Ovary (tissue), 9 donors: ENCODE data around the gene DLL1. TPM values are rescaled to one million over a fixed set of nuclear protein-coding genes. Genes with fewer than 3 reads are reported as not detected.

Source experiments
- DNase-seq, 5 donors: peaks; one replicate each; pipeline ENCODE4 v3.0.0-alpha.2; 2019 to 2020
- H3K27ac ChIP-seq, 2 donors: fragments of 200-600 bp; one replicate each; pipeline versions ENCODE4 v1.5.1 to v1.8.0; 2019 to 2022
- H3K27me3 ChIP-seq: fragments of 200-600 bp; one replicate; pipeline ENCODE4 v1.8.0; 2022
- H3K36me3 ChIP-seq: fragments of 200-600 bp; sonication (generic); one replicate; pipeline ENCODE4 v1.5.1; 2019
- H3K4me1 ChIP-seq: one replicate; pipeline ENCODE4 v1.8.1; 2013; ENCODE audit warnings: mild to moderate bottlenecking, moderate library complexity; ENCODE audit not compliant: insufficient read depth
- H3K4me3 ChIP-seq: fragments of 200-600 bp; sonication (generic); one replicate; pipeline ENCODE4 v1.5.1; 2017
- H3K9me3 ChIP-seq, 2 donors: fragments of 200-600 bp in 1 of 2; sonication (generic) in 1 of 2; one replicate each; pipeline versions ENCODE4 v1.5.1 to v1.8.1; 2013 to 2019; ENCODE audit warnings: mild to moderate bottlenecking in 1 of 2, moderate library complexity in 1 of 2
- EP300 ChIP-seq: sonication (generic); formaldehyde crosslinking; IDR thresholded peaks from one replicate; pipeline ENCODE4 v1.6.1; 2017; ENCODE audit warnings: antibody characterized with exemption
- POLR2A ChIP-seq: fragments of 450-650 bp; IDR thresholded peaks from one replicate; pipeline ENCODE4 v1.6.1; 2017; ENCODE audit warnings: antibody characterized with exemption, mild to moderate bottlenecking, moderate library complexity
- WGBS, 3 donors: extraction: QIAGEN DNeasy Blood & Tissue Kit in 1 of 3; methylation state at CpG; one replicate each; pipeline versions ENCODE4 v1.1.5 to v1.1.7; 2013 to 2017; 5-methylcytosine and 5-hydroxymethylcytosine counted together
- intact Hi-C, 4 donors: fragments of 100-400 bp; cut with DNase I; formaldehyde crosslinking; loops; one replicate each; pipeline versions ENCODE4 v1.11.0 to v1.15.1; 2022 to 2023
- polyA plus RNA-seq, 2 donors: library from polyadenylated mRNA; stranded (reverse); fragments of 200-250 nt in 1 of 2; fragments of 350-450 nt in 1 of 2; fragmentation: Illumina TruSeq in 1 of 2; extraction: RNeasy Lipid Tissue Mini Kit (QIAGEN cat#74804) in 1 of 2; gene quantifications; one replicate each; pipeline ENCODE4 v1.2.3, GENCODE V29; 2013 to 2014
- total RNA-seq, 7 donors: library from RNA; depleted of rRNA in 2 of 7; stranded (reverse); fragments of >200 nt in 2 of 7; fragmentation: NEBNext Ultra II Directional in 3 of 7; extraction: Animal tissue kit (Norgen Biotek cat#: 25700) in 3 of 7; gene quantifications; one replicate each; pipeline versions ENCODE4 v1.1.0 to v1.2.4, GENCODE V29; 2016 to 2023
- TF ChIP-seq, protein P1 (sequence below), 3 donors: fragments of 450-650 bp in 2 of 3; fragments of 200-600 bp in 1 of 3; IDR thresholded peaks; one replicate each; pipeline versions ENCODE4 v1.5.1 to v1.8.0; 2016 to 2022; ENCODE audit warnings: antibody characterized with exemption in 3 of 3, mild to moderate bottlenecking in 1 of 3
- donor health status: DM: no; HTN: no; CAD: no; lungs with moderate emphysema.
- donor health status: DM: no; HTN: no; CAD: no.
- donor health status: Bipolar disorder and iron deficiency.
- donor health status: DM: yes; HTN: yes; CAD: no.
- donor health status: DM: no; HTN: no; CAD: no.
- donor health status: DM: yes; HTN: yes; CAD: no.

DLL1 gene
- total and polyA plus RNA-seq, 9 donors = 0.90 to 11.5 (median 2.4) TPM

DNA sequence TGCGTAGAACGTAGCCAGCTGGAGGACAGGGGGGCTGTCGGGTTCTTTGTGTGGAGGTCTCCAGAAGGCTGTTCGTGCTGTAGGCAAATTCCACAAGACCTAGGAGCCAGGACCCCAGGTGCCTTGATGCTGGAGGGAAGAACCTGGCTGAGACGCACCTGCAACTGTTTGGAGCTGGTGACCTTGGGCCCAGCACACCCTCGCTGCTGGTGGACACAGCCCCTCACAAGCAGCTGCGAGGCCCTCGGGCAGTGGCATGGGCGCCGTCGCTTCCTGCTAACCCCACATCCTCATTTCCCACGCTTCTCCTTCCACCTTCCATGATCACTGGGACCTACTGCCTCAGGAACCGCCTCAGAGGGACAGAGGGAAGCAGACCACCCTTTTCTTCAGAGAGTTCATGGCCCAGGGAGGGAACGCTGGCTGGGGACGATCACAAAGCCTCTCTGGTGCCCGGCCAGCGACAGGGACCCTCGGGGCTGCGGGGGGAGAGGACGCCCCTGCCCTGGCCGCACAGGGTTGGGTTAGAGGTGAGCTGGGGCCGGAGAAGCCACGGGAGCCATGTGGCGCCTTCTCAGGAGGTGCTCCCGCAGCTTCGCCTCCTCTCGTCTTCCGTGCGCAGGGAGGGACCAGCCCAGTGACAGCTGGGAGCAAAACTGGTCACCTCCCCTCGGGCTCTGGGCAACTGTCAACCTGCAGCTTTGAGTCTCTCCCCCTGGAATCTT, 18.4 kb downstream of the DLL1 start:
- H3K4me3 ChIP-seq = no peak overlapping the region

DNA sequence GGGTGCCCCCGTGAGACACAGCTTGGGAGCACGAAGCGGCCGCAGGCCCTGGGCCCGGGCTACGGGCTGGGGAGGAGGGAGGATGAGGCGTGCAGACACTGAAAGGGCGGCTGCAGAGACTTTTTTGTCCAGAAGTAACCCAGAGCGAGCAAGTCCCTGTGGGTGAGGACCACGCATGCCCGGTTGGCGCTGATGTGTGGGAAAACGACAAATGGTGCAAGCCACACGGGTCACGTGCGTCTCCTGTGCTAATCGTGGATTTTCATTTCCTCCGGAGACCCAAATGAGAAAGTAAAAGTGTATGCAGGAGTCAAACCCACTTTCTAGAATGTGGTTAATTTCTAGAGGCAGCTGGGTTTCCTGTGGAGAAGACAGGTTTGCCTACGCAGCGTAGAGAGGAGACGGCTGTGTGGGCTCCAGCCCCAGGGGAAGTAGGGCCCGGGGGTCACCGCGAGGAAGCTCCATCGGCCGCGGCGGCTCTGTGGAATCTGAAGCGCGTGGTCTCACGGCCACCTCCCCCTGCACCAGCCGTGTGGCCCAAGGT, 19.0 kb downstream of the DLL1 start:
- Histone ChIP-seq H3K9me3 (no peaks in the 10 kb centered on the region), H3K27ac (no peak overlapping the region), H3K4me1 (peaks cover 10% of the 10 kb centered on the region), H3K4me3 (no peak overlapping the region), H3K27me3 (no peaks in the 10 kb centered on the region), H3K36me3 (no peaks in the 10 kb centered on the region)
- TF ChIP-seq POLR2A = no peak
- no peak for TF ChIP-seq EP300
- TF ChIP-seq, protein P1, sequence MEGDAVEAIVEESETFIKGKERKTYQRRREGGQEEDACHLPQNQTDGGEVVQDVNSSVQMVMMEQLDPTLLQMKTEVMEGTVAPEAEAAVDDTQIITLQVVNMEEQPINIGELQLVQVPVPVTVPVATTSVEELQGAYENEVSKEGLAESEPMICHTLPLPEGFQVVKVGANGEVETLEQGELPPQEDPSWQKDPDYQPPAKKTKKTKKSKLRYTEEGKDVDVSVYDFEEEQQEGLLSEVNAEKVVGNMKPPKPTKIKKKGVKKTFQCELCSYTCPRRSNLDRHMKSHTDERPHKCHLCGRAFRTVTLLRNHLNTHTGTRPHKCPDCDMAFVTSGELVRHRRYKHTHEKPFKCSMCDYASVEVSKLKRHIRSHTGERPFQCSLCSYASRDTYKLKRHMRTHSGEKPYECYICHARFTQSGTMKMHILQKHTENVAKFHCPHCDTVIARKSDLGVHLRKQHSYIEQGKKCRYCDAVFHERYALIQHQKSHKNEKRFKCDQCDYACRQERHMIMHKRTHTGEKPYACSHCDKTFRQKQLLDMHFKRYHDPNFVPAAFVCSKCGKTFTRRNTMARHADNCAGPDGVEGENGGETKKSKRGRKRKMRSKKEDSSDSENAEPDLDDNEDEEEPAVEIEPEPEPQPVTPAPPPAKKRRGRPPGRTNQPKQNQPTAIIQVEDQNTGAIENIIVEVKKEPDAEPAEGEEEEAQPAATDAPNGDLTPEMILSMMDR (IDR thresholded peaks at IDR 0.05) = no peak
- intact Hi-C loops = no loop called here
- 90 to 94% (median 92%) methylated on average over 31 to 32 of the region's 32 CpGs for WGBS, 3 donors
- DNase-seq = no peak

More for the DNA sequence above, 18.4 kb downstream of the DLL1 start:
- no peak for DNase-seq
- TF ChIP-seq, protein P1 (IDR thresholded peaks at IDR 0.05) = no peak
- H3K36me3 ChIP-seq = no peaks in the 10 kb centered on the region
- intact Hi-C loops = no loop called here
- H3K4me1 ChIP-seq = peaks cover 11% of the 10 kb centered on the region
- no peaks in the 10 kb centered on the region for H3K27me3 ChIP-seq
- no peak overlapping the region for H3K27ac ChIP-seq
- 83 to 89% (median 85%) methylated on average over 30 of the region's 30 CpGs for WGBS, 3 donors
- H3K9me3 ChIP-seq = no peaks in the 10 kb centered on the region

DNA sequence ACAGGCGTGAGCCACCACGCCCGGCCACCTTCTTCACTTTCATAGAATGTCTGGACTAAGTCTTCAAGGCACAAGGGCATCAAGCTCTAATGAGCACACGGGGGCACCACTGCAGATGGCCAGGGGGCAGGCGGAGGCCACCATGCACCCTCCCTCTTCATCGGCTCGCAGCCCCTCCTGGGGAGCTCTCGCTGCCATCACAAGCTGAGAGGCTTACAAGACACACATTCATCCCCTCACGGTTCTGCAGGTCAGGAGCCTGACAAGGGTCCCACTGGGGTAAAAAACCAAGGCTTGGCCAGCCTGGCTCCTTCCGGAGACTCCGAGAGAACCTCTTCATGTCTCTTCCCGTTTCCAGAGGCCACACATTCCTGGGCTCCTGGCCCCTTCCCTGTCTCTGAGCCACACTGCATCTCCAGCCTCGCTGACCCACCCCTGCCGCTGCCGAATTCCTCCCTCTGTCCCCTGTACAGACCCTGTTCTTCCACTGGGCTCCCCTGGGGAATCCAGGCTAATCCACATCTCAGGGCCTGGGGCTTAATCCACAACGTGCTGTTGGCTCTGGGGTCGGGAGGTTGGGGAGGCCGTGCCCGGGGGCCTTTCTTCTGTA, 19.8 kb downstream of the DLL1 start:
- Histone ChIP-seq H3K36me3 (no peaks in the 10 kb centered on the region), H3K4me3 (no peak overlapping the region), H3K9me3 (no peaks in the 10 kb centered on the region), H3K27ac (no peak overlapping the region), H3K4me1 (peaks cover 2% of the 10 kb centered on the region), H3K27me3 (no peaks in the 10 kb centered on the region)
- DNase-seq = no peak
- intact Hi-C loops = no loop called here
- 91 to 97% (median 92%) methylated on average over 19 of the region's 19 CpGs for WGBS, 3 donors
- TF ChIP-seq, protein P1 (IDR thresholded peaks at IDR 0.05) = no peak
- TF ChIP-seq EP300 = no peak
- no peak for TF ChIP-seq POLR2A

- Histone ChIP-seq H3K27ac (no peak overlapping the region), H3K36me3 (no peaks in the 10 kb centered on the region), H3K9me3 (no peaks in the 10 kb centered on the region), H3K27me3 (no peaks in the 10 kb centered on the region), H3K4me1 (no peaks in the 10 kb centered on the region), H3K4me3 (no peak overlapping the region)
- TF ChIP-seq, protein P1 (IDR thresholded peaks at IDR 0.05) = no peak
- TF ChIP-seq POLR2A = no peak
- intact Hi-C loops = no loop called here
- WGBS, 3 donors = 58 to 65% (median 60%) methylated on average over 17 of the region's 17 CpGs
- no peak for DNase-seq
These were observed 20.9 kb downstream of the DLL1 start for GRCh38 chr6:170269846-170270541.
